H1 (cell line): ENCODE measurements around the gene SFRP5. TPM values are rescaled to one million over a fixed set of nuclear protein-coding genes. Genes with fewer than 3 reads are reported as not detected.
A peak's percentile ranks its signal among the peaks of the same experiment; 100 is the strongest.

Experiments used
- CTCF ChIA-PET: fragments of 300-600 bp; sonication (Branson Sonifier 250); formaldehyde crosslinking; loops from one replicate; lab custom pipeline; 2021; ENCODE audit not compliant: partially characterized antibody; lab: Charles Lee
- POLR2A ChIA-PET: fragments of 300-600 bp; sonication (Branson Sonifier 250); formaldehyde crosslinking; loops from one replicate; lab custom pipeline; 2021; ENCODE audit warnings: inconsistent platforms; ENCODE audit not compliant: partially characterized antibody; lab: Charles Lee
- DNase-seq, 2 experiments: peaks; one replicate each; pipeline versions ENCODE4 v3.0.0 to v3.0.0-alpha.2; 2010 to 2022; ENCODE audit warnings: low spot score in 2 of 2, low read depth in 1 of 2, mixed read lengths in 1 of 2
- FAIRE-seq: peaks from 2 replicates; lab custom pipeline; 2011; peaks lifted over from hg19 to GRCh38; lab: Jason Lieb, UNC
- H2AFZ ChIP-seq: 2 replicates; pipeline ENCODE4 v1.8.1; 2012; ENCODE audit warnings: low read length, inconsistent platforms
- H2AK5ac ChIP-seq: 2 replicates; pipeline ENCODE4 v1.6.1; 2013; ENCODE audit warnings: low read depth, low read length
- H2BK120ac ChIP-seq: replicated peaks from 2 replicates; pipeline ENCODE3; 2013; ENCODE audit warnings: low read depth, low read length, inconsistent platforms
- H2BK12ac ChIP-seq: 2 replicates; pipeline ENCODE4 v1.6.1; 2013; ENCODE audit warnings: low read depth, low read length
- H2BK15ac ChIP-seq: 2 replicates; pipeline ENCODE4 v1.6.1; 2013; ENCODE audit warnings: low read length
- H2BK20ac ChIP-seq: 2 replicates; pipeline ENCODE4 v1.6.1; 2013; ENCODE audit warnings: low read length
- H2BK5ac ChIP-seq: 2 replicates; pipeline ENCODE4 v1.6.1; 2013; ENCODE audit warnings: low read depth, low read length
- H3K14ac ChIP-seq: 2 replicates; pipeline ENCODE4 v1.6.1; 2013; ENCODE audit warnings: inconsistent platforms; ENCODE audit not compliant: insufficient read length
- H3K18ac ChIP-seq: 2 replicates; pipeline ENCODE4 v1.6.1; 2013; ENCODE audit warnings: low read length; ENCODE audit errors: extremely low read depth
- H3K23ac ChIP-seq: 2 replicates; pipeline ENCODE4 v1.6.1; 2013; ENCODE audit warnings: inconsistent platforms; ENCODE audit not compliant: insufficient read length
- H3K23me2 ChIP-seq: 2 replicates; pipeline ENCODE4 v1.6.1; 2013; ENCODE audit warnings: low read depth, low read length
- H3K27ac ChIP-seq: 2 replicates; pipeline ENCODE4 v1.6.1; 2011; ENCODE audit warnings: low read depth, low read length, inconsistent platforms
- H3K27me3 ChIP-seq, 4 experiments: replicated peaks in 1 of 4; 1 replicate in 1 of 4; 2 replicates in 3 of 4; pipeline versions ENCODE4 v1.6.1 to v1.8.1; 2011 to 2013; ENCODE audit warnings: low read length in 3 of 4, mild to moderate bottlenecking in 3 of 4, inconsistent platforms in 2 of 4, mixed read lengths in 2 of 4, moderate library complexity in 1 of 4; ENCODE audit not compliant: control insufficient read depth in 3 of 4, insufficient read depth in 3 of 4; ENCODE audit errors: extremely low read depth in 1 of 4
- H3K36me3 ChIP-seq, 4 experiments: 2 replicates each; pipeline versions ENCODE4 v1.6.1 to v1.8.1; 2011 to 2013; ENCODE audit warnings: mild to moderate bottlenecking in 4 of 4, low read length in 3 of 4, moderate library complexity in 2 of 4, control low read depth in 1 of 4, inconsistent platforms in 1 of 4; ENCODE audit not compliant: insufficient read depth in 4 of 4, control insufficient read depth in 2 of 4
- H3K4ac ChIP-seq: replicated peaks from 2 replicates; pipeline ENCODE3; 2013; ENCODE audit warnings: low read length, low read depth, mixed read lengths, inconsistent platforms; ENCODE audit not compliant: insufficient read length
- H3K4me1 ChIP-seq, 4 experiments: replicated peaks in 1 of 4; 1 replicate in 1 of 4; 2 replicates in 3 of 4; pipeline versions ENCODE4 v1.6.1 to v1.8.1; 2011 to 2013; ENCODE audit warnings: low read length in 3 of 4, inconsistent platforms in 2 of 4, mixed read lengths in 1 of 4; ENCODE audit not compliant: insufficient read depth in 4 of 4, control insufficient read depth in 3 of 4
- H3K4me2 ChIP-seq, 2 experiments: 2 replicates each; pipeline versions ENCODE4 v1.6.1 to v1.8.1; 2011 to 2013; ENCODE audit warnings: low read depth in 2 of 2, low read length in 2 of 2, control low read depth in 1 of 2, inconsistent platforms in 1 of 2, mild to moderate bottlenecking in 1 of 2; ENCODE audit not compliant: insufficient read depth in 1 of 2
- H3K4me3 ChIP-seq, 4 experiments: fragments of 200-600, 300-600 bp in 1 of 4; sonication (generic), shearing (Covaris generic), sonication (Bioruptor Twin) in 1 of 4; 2 replicates each; pipeline versions ENCODE4 v1.5.1 to v1.8.1; 2011 to 2016; ENCODE audit warnings: low read length in 4 of 4, low read depth in 3 of 4, control low read depth in 2 of 4, inconsistent platforms in 2 of 4, mild to moderate bottlenecking in 2 of 4, mixed read lengths in 1 of 4, moderate library complexity in 1 of 4; ENCODE audit not compliant: insufficient read depth in 2 of 4; ENCODE audit errors: extremely low read depth in 1 of 4
- H3K56ac ChIP-seq: replicated peaks from 2 replicates; pipeline ENCODE3; 2013; ENCODE audit warnings: low read depth, mild to moderate bottlenecking, mixed read lengths, low read length, inconsistent platforms; ENCODE audit not compliant: insufficient read length
- H3K79me1 ChIP-seq: 2 replicates; pipeline ENCODE4 v1.6.1; 2013; ENCODE audit warnings: low read depth, low read length, control low read depth
- H3K79me2 ChIP-seq, 2 experiments: 2 replicates each; pipeline versions ENCODE4 v1.6.1 to v1.8.1; 2012 to 2013; ENCODE audit warnings: low read length in 2 of 2, mild to moderate bottlenecking in 2 of 2, inconsistent platforms in 1 of 2; ENCODE audit not compliant: insufficient read depth in 2 of 2, control insufficient read depth in 1 of 2
- H3K9ac ChIP-seq, 4 experiments: replicated peaks in 1 of 4; 1 replicate in 1 of 4; 2 replicates in 3 of 4; pipeline versions ENCODE4 v1.6.1 to v1.8.1; 2011 to 2013; ENCODE audit warnings: low read depth in 3 of 4, low read length in 3 of 4, control low read depth in 2 of 4, mild to moderate bottlenecking in 2 of 4, moderate library complexity in 2 of 4, inconsistent platforms in 1 of 4; ENCODE audit errors: extremely low read depth in 1 of 4
- H3K9me3 ChIP-seq, 2 experiments: 2 replicates each; pipeline versions ENCODE4 v1.6.1 to v1.8.1; 2012 to 2013; ENCODE audit warnings: mild to moderate bottlenecking in 2 of 2, moderate library complexity in 2 of 2, control low read depth in 1 of 2, inconsistent platforms in 1 of 2, low read depth in 1 of 2, low read length in 1 of 2, mixed read lengths in 1 of 2; ENCODE audit not compliant: insufficient read depth in 2 of 2
- H4K20me1 ChIP-seq, 2 experiments: replicated peaks in 1 of 2; 2 replicates each; pipeline versions ENCODE3 to v1.8.1; 2011 to 2013; ENCODE audit warnings: inconsistent platforms in 2 of 2, low read length in 2 of 2, mild to moderate bottlenecking in 1 of 2; ENCODE audit not compliant: insufficient read depth in 2 of 2, control insufficient read depth in 1 of 2
- H4K5ac ChIP-seq: 2 replicates; pipeline ENCODE4 v1.6.1; 2013; ENCODE audit warnings: low read length, low read depth, mixed read lengths, inconsistent platforms; ENCODE audit not compliant: insufficient read length
- H4K8ac ChIP-seq: 2 replicates; pipeline ENCODE4 v1.8.0; 2013; ENCODE audit warnings: mild to moderate bottlenecking, moderate library complexity, low read length, inconsistent platforms; ENCODE audit not compliant: insufficient read depth; ENCODE audit errors: extremely low read depth
- H4K91ac ChIP-seq: replicated peaks from 2 replicates; pipeline ENCODE3; 2013; ENCODE audit warnings: low read length, mixed read lengths, inconsistent platforms; ENCODE audit not compliant: insufficient read length
- CTBP2 ChIP-seq: IDR thresholded peaks from 2 replicates; pipeline ENCODE4 v1.7.0; 2011; ENCODE audit warnings: borderline replicate concordance, mild to moderate bottlenecking, moderate library complexity, mixed read lengths, low read length; ENCODE audit not compliant: insufficient read depth, insufficient read length
- HDAC2 ChIP-seq, 2 experiments: fragments of 300-600 bp in 1 of 2; sonication (generic) in 1 of 2; IDR thresholded peaks; 2 replicates each; pipeline ENCODE4 v1.6.1; 2011 to 2012; ENCODE audit warnings: low read depth in 2 of 2, low read length in 2 of 2, mild to moderate bottlenecking in 2 of 2, moderate library complexity in 2 of 2, borderline replicate concordance in 1 of 2, inconsistent platforms in 1 of 2
- JUND ChIP-seq: IDR thresholded peaks from 2 replicates; pipeline ENCODE4 v1.6.1; 2011; ENCODE audit warnings: mild to moderate bottlenecking, improper control_type of control experiment, low read length
- TEAD4 ChIP-seq: IDR thresholded peaks from 2 replicates; pipeline ENCODE4 v1.6.1; 2012; ENCODE audit warnings: low read depth, low read length, inconsistent platforms, mixed read lengths
- WGBS, 2 experiments: shearing (Covaris generic) in 1 of 2; methylation state at CpG; one replicate each; pipeline versions ENCODE4 v1.1.6 to v1.1.7; 2013 to 2015; ENCODE audit warnings: low lambda C conversion rate in 2 of 2, mixed read lengths in 2 of 2, inconsistent platforms in 1 of 2, low coverage in 1 of 2, missing lambda C conversion rate in 1 of 2; ENCODE audit not compliant: insufficient replicate concordance in 2 of 2, insufficient coverage in 1 of 2, insufficient read length in 1 of 2; ENCODE audit errors: extremely low coverage in 1 of 2, missing lambda C conversion rate in 1 of 2; 5-methylcytosine and 5-hydroxymethylcytosine counted together
- polyA plus RNA-seq, 7 experiments: library from polyadenylated mRNA; depleted of rRNA in 3 of 7; stranded (reverse) in 5 of 7; unstranded in 2 of 7; fragments of >200 nt in 5 of 7; fragments of 200-250 nt in 2 of 7; gene quantifications; 1 replicate in 5 of 7; 2 replicates in 1 of 7; 4 replicates in 1 of 7; pipeline versions ENCODE4 v1.2.1 to v1.2.3, GENCODE V29; 2011 to 2013; ENCODE audit warnings: missing spikeins in 2 of 7, mixed read lengths in 2 of 7
- total RNA-seq: library from RNA; stranded (reverse); fragmentation: NEBNext Ultra II Directional; extraction: Animal tissue kit (Norgen Biotek cat#: 25700); gene quantifications from 2 replicates; pipeline ENCODE4 v1.2.1, GENCODE V29; 2021

Gene SFRP5
- total and polyA plus RNA-seq, 2 of the 8 experiments (the other 6 are each of a cell fraction or from before 2014, with no cell fraction given): 3.9 to 5.9 TPM

GRCh38 chr10:97805949-97806348 lies 34.1 kb upstream of the SFRP5 start:
- FAIRE-seq (no peak), DNase-seq (no peak)
- 0 out of 4 replicates have a peak overlapping the region, but pooled peaks of 1 of the 2 experiments have one; percentile 6 for H3K4me2 ChIP-seq

More at GRCh38 chr10:97805949-97806348, 34.1 kb upstream of the SFRP5 start:
- Histone ChIP-seq H3K23ac (no peak overlapping the region), H3K14ac (no peak overlapping the region), H2BK15ac (no peak overlapping the region), H4K20me1 (no peaks in the 10 kb centered on the region), H3K79me1 (no peaks in the 10 kb centered on the region), H2BK12ac (no peak overlapping the region), H3K4me1 (peaks cover 0 to 7% (median 1%) of the 10 kb centered on the region in 4 experiments; a peak in 2 of 7 replicates), H4K5ac (no peak overlapping the region), H3K56ac (no peak overlapping the region), H2BK120ac (no peak overlapping the region), H3K4me3 (no peak overlapping the region), H3K27me3 (no peaks in the 10 kb centered on the region), H3K4ac (no peak overlapping the region), H2AK5ac (no peak overlapping the region), H3K36me3 (no peaks in the 10 kb centered on the region), H3K18ac (no peak overlapping the region; the same call in 1 of the 2 replicates), H2AFZ (no peak overlapping the region), H4K91ac (no peak overlapping the region), H3K23me2 (no peaks in the 10 kb centered on the region), H2BK5ac (no peak overlapping the region), H3K9me3 (no peaks in the 10 kb centered on the region), H3K9ac (no peak overlapping the region), H2BK20ac (no peak overlapping the region), H4K8ac (no peak overlapping the region), H3K79me2 (no peaks in the 10 kb centered on the region), H3K27ac (no peak overlapping the region)
- ChIA-PET CTCF (interaction anchor here (0.6 to 5.3 kb wide), 6 partner anchors 11 to 286 kb away, joined by 3 to 50 read pairs (median 4); no protein-coding TSS in a partner anchor), POLR2A (interaction anchor here (1.0 kb wide), 1 partner anchor 35 kb away, joined by 3 read pairs; the partner anchor contains the start of gene SFRP5)
- TF ChIP-seq HDAC2 (IDR thresholded peaks at IDR 0.05; ENCODE audit: borderline replicate concordance in 1 of 2, low read depth in 2 of 2, low read length in 2 of 2): no peak
- no peak for TF ChIP-seq JUND
- no peak for TF ChIP-seq CTBP2
- no peak for TF ChIP-seq TEAD4
- 85% methylated on average over 6 of the region's 6 CpGs; no CpG with 5 or more reads in 1 of the 2 experiments for WGBS, 2 experiments
